Measurements from ENCODE around the gene B3GNT7.
A peak's percentile ranks its signal among the peaks of the same experiment; 100 is the strongest.
"Not testable (repeated sequence)": the region's sequence is repeated elsewhere in the genome, so short reads cannot be mapped to it uniquely, and the experiment has no call there.

B3GNT7 gene, protein sequence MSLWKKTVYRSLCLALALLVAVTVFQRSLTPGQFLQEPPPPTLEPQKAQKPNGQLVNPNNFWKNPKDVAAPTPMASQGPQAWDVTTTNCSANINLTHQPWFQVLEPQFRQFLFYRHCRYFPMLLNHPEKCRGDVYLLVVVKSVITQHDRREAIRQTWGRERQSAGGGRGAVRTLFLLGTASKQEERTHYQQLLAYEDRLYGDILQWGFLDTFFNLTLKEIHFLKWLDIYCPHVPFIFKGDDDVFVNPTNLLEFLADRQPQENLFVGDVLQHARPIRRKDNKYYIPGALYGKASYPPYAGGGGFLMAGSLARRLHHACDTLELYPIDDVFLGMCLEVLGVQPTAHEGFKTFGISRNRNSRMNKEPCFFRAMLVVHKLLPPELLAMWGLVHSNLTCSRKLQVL

GRCh38 chr2:231395188-231396057 lies at the start of gene B3GNT7:
TSS of gene B3GNT7 (plus strand) at chr2:231395710. CDS start at chr2:231395804, 94 bp downstream.
- in situ Hi-C loops (cut with MboI; ENCODE audit: low sequenced_read_pairs, unreplicated experiment), result no loop called here
- TF ChIP-seq, protein P1, sequence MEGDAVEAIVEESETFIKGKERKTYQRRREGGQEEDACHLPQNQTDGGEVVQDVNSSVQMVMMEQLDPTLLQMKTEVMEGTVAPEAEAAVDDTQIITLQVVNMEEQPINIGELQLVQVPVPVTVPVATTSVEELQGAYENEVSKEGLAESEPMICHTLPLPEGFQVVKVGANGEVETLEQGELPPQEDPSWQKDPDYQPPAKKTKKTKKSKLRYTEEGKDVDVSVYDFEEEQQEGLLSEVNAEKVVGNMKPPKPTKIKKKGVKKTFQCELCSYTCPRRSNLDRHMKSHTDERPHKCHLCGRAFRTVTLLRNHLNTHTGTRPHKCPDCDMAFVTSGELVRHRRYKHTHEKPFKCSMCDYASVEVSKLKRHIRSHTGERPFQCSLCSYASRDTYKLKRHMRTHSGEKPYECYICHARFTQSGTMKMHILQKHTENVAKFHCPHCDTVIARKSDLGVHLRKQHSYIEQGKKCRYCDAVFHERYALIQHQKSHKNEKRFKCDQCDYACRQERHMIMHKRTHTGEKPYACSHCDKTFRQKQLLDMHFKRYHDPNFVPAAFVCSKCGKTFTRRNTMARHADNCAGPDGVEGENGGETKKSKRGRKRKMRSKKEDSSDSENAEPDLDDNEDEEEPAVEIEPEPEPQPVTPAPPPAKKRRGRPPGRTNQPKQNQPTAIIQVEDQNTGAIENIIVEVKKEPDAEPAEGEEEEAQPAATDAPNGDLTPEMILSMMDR (IDR thresholded peaks at IDR 0.05; ENCODE audit: borderline replicate concordance, control extremely low read depth, extremely low read depth, insufficient read depth, missing control alignments), result no peak
- DNase-seq (ENCODE audit: low spot score), result peak; percentile 83

DNA sequence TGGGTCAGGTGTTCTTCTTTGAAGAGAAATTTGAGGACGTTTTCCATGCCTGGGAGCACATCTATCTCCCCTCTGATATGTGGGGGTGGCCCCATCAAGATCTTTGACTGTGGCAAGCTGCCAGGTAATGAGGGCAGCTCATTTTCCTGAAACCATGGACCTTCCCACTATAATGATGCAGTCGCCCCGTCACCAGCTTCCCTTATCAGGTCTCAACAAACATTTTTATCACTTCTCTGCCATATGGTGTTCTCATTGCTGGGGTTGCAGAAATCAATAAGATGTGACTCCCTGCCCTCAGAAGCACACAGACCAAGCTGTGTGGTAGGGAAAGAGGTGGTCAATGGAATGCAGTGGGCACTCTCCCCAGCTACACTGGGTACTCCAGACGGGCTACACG lies 48.4 kb upstream of the B3GNT7 start:
- no peak for DNase-seq (ENCODE audit: low spot score)
- TF ChIP-seq, protein P1 (IDR thresholded peaks at IDR 0.05; ENCODE audit: borderline replicate concordance, control extremely low read depth, extremely low read depth, insufficient read depth, missing control alignments), result no peak
- in situ Hi-C loops (cut with MboI; ENCODE audit: low sequenced_read_pairs, unreplicated experiment), result no loop called here

- in situ Hi-C loops (cut with MboI; ENCODE audit: low sequenced_read_pairs, unreplicated experiment), result no loop called here
- no peak for DNase-seq (ENCODE audit: low spot score)
- TF ChIP-seq, protein P1 (IDR thresholded peaks at IDR 0.05; ENCODE audit: borderline replicate concordance, control extremely low read depth, extremely low read depth, insufficient read depth, missing control alignments), result no peak
Observed at GRCh38 chr2:231347638-231348037, 47.9 kb upstream of the B3GNT7 start.

- TF ChIP-seq, protein P1 (IDR thresholded peaks at IDR 0.05; ENCODE audit: borderline replicate concordance, control extremely low read depth, extremely low read depth, insufficient read depth, missing control alignments), result no peak
- in situ Hi-C loops (cut with MboI; ENCODE audit: low sequenced_read_pairs, unreplicated experiment), result no loop called here
- DNase-seq (ENCODE audit: low spot score), result no peak
Observed at GRCh38 chr2:231348173-231348572, 47.3 kb upstream of the B3GNT7 start.

- in situ Hi-C loops (cut with MboI; ENCODE audit: low sequenced_read_pairs, unreplicated experiment), result no loop called here
- TF ChIP-seq, protein P1 (IDR thresholded peaks at IDR 0.05; ENCODE audit: borderline replicate concordance, control extremely low read depth, extremely low read depth, insufficient read depth, missing control alignments), result no peak
- no peak for DNase-seq (ENCODE audit: low spot score)
Observed at GRCh38 chr2:231348704-231349373, 46.7 kb upstream of the B3GNT7 start.

DNA sequence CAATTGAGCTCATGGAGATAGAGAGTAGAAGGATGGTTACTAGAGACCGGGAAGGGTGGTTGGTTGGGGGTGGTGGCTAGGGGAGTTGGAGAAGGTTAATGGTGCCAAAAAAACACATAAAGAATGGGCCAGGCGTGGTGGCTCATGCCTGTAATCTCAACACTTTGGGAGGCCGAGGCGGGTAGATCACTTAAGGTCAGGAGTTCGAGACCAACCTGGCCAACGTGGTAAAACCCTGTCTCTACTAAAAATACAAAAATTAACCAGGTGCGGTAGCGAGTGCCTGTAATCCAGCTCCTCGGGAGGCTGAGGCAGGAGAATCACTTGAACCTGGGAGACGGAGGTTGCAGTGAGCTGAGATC lies 46.2 kb upstream of the B3GNT7 start:
- in situ Hi-C loops (cut with MboI; ENCODE audit: low sequenced_read_pairs, unreplicated experiment); DNase-seq (ENCODE audit: low spot score): not testable (repeated sequence)
